OCI-LY3 (cell line): Measurements from ENCODE around the gene ZNF143.

ENCODE experiments used
- H2AFZ ChIP-seq: fragments of 200-600, 300-600 bp; shearing (Covaris generic); 2 replicates; pipeline ENCODE4 v1.6.0; 2014; ENCODE audit warnings: antibody characterized with exemption, low read depth, low read length
- H3K27ac ChIP-seq: fragments of 200-600, 300-600 bp; sonication (generic); 2 replicates; pipeline ENCODE4 v1.5.1; 2014; ENCODE audit warnings: mild to moderate bottlenecking, low read length, moderate library complexity, mixed read lengths
- H3K27me3 ChIP-seq: fragments of 200-600, 300-600 bp; sonication (generic); 2 replicates; pipeline ENCODE4 v1.6.1; 2014; ENCODE audit warnings: low read depth, low read length, mixed read lengths
- H3K36me3 ChIP-seq: fragments of 200-600, 300-600 bp; sonication (generic); replicated peaks from 2 replicates; pipeline ENCODE3; 2014; ENCODE audit warnings: low read depth, low read length, mixed read lengths
- H3K4me1 ChIP-seq: fragments of 300-600, 200-600 bp; sonication (generic); 2 replicates; pipeline ENCODE4 v1.6.1; 2014; ENCODE audit warnings: low read length, mixed read lengths
- H3K4me2 ChIP-seq: fragments of 200-600, 300-600 bp; sonication (generic); 2 replicates; pipeline ENCODE4 v1.6.1; 2014; ENCODE audit warnings: low read length, mixed read lengths
- H3K4me3 ChIP-seq: fragments of 300-600, 200-600 bp; sonication (generic); 2 replicates; pipeline ENCODE4 v1.5.1; 2014; ENCODE audit warnings: antibody characterized with exemption, mild to moderate bottlenecking, low read length, moderate library complexity
- H3K79me2 ChIP-seq: fragments of 300-600, 200-600 bp; shearing (Covaris generic); 2 replicates; pipeline ENCODE4 v1.6.1; 2014; ENCODE audit warnings: mild to moderate bottlenecking, low read length, mixed read lengths
- H3K9ac ChIP-seq: fragments of 300-600, 200-600 bp; shearing (Covaris generic); 2 replicates; pipeline ENCODE4 v1.6.0; 2014; ENCODE audit warnings: mild to moderate bottlenecking, low read length, moderate library complexity
- H3K9me3 ChIP-seq: fragments of 200-600, 300-600 bp; shearing (Covaris generic); 2 replicates; pipeline ENCODE4 v1.6.1; 2014; ENCODE audit warnings: low read length, mixed read lengths; ENCODE audit not compliant: insufficient read depth
- H4K20me1 ChIP-seq: fragments of 200-600, 300-600 bp; sonication (generic); 2 replicates; pipeline ENCODE4 v1.6.1; 2016; ENCODE audit warnings: low read length, mixed read lengths; ENCODE audit not compliant: insufficient read depth
- CTCF ChIP-seq: fragments of 200-600, 300-600 bp; sonication (generic); IDR thresholded peaks from 2 replicates; pipeline ENCODE4 v1.5.1; 2014; ENCODE audit warnings: antibody characterized with exemption, low read length, low read depth
- EZH2phosphoT487 ChIP-seq: fragments of 200-600 bp; shearing (Covaris generic); IDR thresholded peaks from 2 replicates; pipeline ENCODE4 v1.6.1; 2018; ENCODE audit warnings: antibody characterized with exemption, mixed run types, low read depth

ZNF143 gene

GRCh38 chr11:9470765-9471164, 10.0 kb downstream of the ZNF143 start:
- Histone ChIP-seq H3K9me3 (no peaks in the 10 kb centered on the region), H4K20me1 (0 out of 2 replicates have a peak, but pooled peaks cover 3% of the 10 kb centered on the region), H3K36me3 (peaks cover 13% of the 10 kb centered on the region), H3K27ac (no peak overlapping the region), H3K9ac (no peak overlapping the region), H3K4me2 (no peak overlapping the region), H3K4me1 (no peaks in the 10 kb centered on the region), H3K4me3 (no peak overlapping the region), H3K27me3 (no peaks in the 10 kb centered on the region), H3K79me2 (peaks cover 18% of the 10 kb centered on the region), H2AFZ (no peak overlapping the region)
- TF ChIP-seq CTCF: no peak
- no peak for TF ChIP-seq EZH2phosphoT487

- Histone ChIP-seq H3K4me1 (no peaks in the 10 kb centered on the region), H2AFZ (no peak overlapping the region), H3K9me3 (no peaks in the 10 kb centered on the region), H3K4me3 (no peak overlapping the region), H3K36me3 (peaks cover 11% of the 10 kb centered on the region), H3K27ac (no peak overlapping the region), H3K9ac (no peak overlapping the region), H3K27me3 (no peaks in the 10 kb centered on the region), H4K20me1 (0 out of 2 replicates have a peak, but pooled peaks cover 3% of the 10 kb centered on the region), H3K4me2 (no peak overlapping the region), H3K79me2 (peaks cover 9% of the 10 kb centered on the region; the same call in 1 of the 2 replicates)
- TF ChIP-seq CTCF: no peak
- no peak for TF ChIP-seq EZH2phosphoT487
These were observed 12.6 kb downstream of the ZNF143 start for GRCh38 chr11:9473408-9473807.

- H4K20me1 ChIP-seq: no peaks in the 10 kb centered on the region
- TF ChIP-seq CTCF (no peak), EZH2phosphoT487 (no peak)
- H3K9me3 ChIP-seq: no peaks in the 10 kb centered on the region
- H3K27me3 ChIP-seq: no peaks in the 10 kb centered on the region
- H3K27ac ChIP-seq: no peak overlapping the region
- H3K4me2 ChIP-seq: no peak overlapping the region
- H3K9ac ChIP-seq: no peak overlapping the region
- H3K36me3 ChIP-seq: peaks cover 12% of the 10 kb centered on the region
- H2AFZ ChIP-seq: no peak overlapping the region
- no peak overlapping the region for H3K4me3 ChIP-seq
- no peaks in the 10 kb centered on the region for H3K4me1 ChIP-seq
- H3K79me2 ChIP-seq: no peaks in the 10 kb centered on the region
These were observed 19.1 kb downstream of the ZNF143 start for GRCh38 chr11:9479899-9480298.

- H3K79me2 ChIP-seq: no peaks in the 10 kb centered on the region
These were observed 28.4 kb downstream of the ZNF143 start for GRCh38 chr11:9489080-9489765.

More at GRCh38 chr11:9489080-9489765, 28.4 kb downstream of the ZNF143 start:
- Histone ChIP-seq H3K27me3 (no peaks in the 10 kb centered on the region), H3K4me2 (no peak overlapping the region), H3K4me1 (no peaks in the 10 kb centered on the region), H3K9me3 (no peaks in the 10 kb centered on the region), H4K20me1 (no peaks in the 10 kb centered on the region), H3K9ac (no peak overlapping the region), H2AFZ (no peak overlapping the region), H3K36me3 (peaks cover 9% of the 10 kb centered on the region), H3K4me3 (no peak overlapping the region), H3K27ac (no peak overlapping the region)
- TF ChIP-seq EZH2phosphoT487 (no peak), CTCF (no peak)
